Mesodermal cell (in vitro differentiated cells): ENCODE measurements around the gene ATF2.

Experiments used
- H3K27ac ChIP-seq: 2 replicates; pipeline ENCODE4 v1.7.0; 2013; ENCODE audit warnings: mild to moderate bottlenecking, low read depth, low read length, moderate library complexity; ENCODE audit not compliant: severe bottlenecking
- H3K36me3 ChIP-seq: 2 replicates; pipeline ENCODE4 v1.7.1; 2013; ENCODE audit warnings: mild to moderate bottlenecking, low read length, moderate library complexity; ENCODE audit not compliant: control insufficient read depth, insufficient read depth
- H3K4me1 ChIP-seq: one replicate; pipeline ENCODE4 v1.7.1; 2013; ENCODE audit warnings: mild to moderate bottlenecking, low read length; ENCODE audit not compliant: insufficient read depth, control insufficient read depth, poor library complexity, severe bottlenecking
- H3K4me3 ChIP-seq: 2 replicates; pipeline ENCODE4 v1.7.0; 2013; ENCODE audit warnings: low read length, control low read depth, mild to moderate bottlenecking; ENCODE audit not compliant: insufficient read depth, poor library complexity, severe bottlenecking; ENCODE audit errors: extremely low read depth
- H3K9me3 ChIP-seq: 2 replicates; pipeline ENCODE4 v1.7.1; 2013; ENCODE audit warnings: mild to moderate bottlenecking, low read length, moderate library complexity; ENCODE audit not compliant: control insufficient read depth
- WGBS, 2 experiments: methylation state at CpG; one replicate each; pipeline ENCODE4 v1.1.5; 2013; ENCODE audit warnings: missing lambda C conversion rate in 2 of 2; ENCODE audit not compliant: insufficient coverage in 2 of 2; 5-methylcytosine and 5-hydroxymethylcytosine counted together

ATF2 gene

DNA sequence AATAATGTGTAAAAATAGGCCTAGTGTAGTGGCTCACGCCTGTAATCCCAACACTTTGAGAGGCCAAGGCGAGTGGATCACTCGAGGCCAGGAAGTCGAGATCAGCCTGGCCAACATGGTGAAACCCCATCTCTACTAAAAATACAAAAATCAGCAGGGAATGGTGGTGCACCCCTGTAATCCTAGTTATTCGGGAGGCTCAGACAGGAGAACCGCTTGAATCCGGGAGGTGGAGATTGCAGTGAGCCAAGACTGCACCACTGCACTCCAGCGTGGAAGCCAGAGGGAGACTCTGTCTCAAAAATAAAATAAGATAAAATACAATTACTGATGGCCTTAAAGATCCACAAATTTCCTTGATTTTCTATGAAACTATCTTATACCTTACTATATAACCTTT, 3.8 kb downstream of the ATF2 start:
- H3K4me3 ChIP-seq = no peak overlapping the region
- H3K4me1 ChIP-seq = no peaks in the 10 kb centered on the region
- no peaks in the 10 kb centered on the region for H3K9me3 ChIP-seq
- 96 to 100% methylated on average over 4 of the region's 8 CpGs for WGBS, 2 experiments
- H3K36me3 ChIP-seq = peaks cover 16% of the 10 kb centered on the region
- no peak overlapping the region for H3K27ac ChIP-seq

- Histone ChIP-seq H3K4me3 (no peak overlapping the region), H3K36me3 (peaks cover 26% of the 10 kb centered on the region), H3K4me1 (no peaks in the 10 kb centered on the region), H3K27ac (no peak overlapping the region), H3K9me3 (no peaks in the 10 kb centered on the region)
- 95 to 100% methylated on average over 2 to 3 of the region's 4 CpGs for WGBS, 2 experiments
These were observed 9.1 kb downstream of the ATF2 start for GRCh38 chr2:175158894-175159293.

- no peaks in the 10 kb centered on the region for H3K9me3 ChIP-seq
- H3K4me3 ChIP-seq = no peak overlapping the region
- H3K36me3 ChIP-seq = peaks cover 24% of the 10 kb centered on the region
- WGBS, 2 experiments = 100% methylated on average over 4 of the region's 5 CpGs
- peaks cover 4% of the 10 kb centered on the region for H3K4me1 ChIP-seq
- H3K27ac ChIP-seq = no peak overlapping the region
These were observed 11.5 kb downstream of the ATF2 start for GRCh38 chr2:175156534-175156933.

DNA sequence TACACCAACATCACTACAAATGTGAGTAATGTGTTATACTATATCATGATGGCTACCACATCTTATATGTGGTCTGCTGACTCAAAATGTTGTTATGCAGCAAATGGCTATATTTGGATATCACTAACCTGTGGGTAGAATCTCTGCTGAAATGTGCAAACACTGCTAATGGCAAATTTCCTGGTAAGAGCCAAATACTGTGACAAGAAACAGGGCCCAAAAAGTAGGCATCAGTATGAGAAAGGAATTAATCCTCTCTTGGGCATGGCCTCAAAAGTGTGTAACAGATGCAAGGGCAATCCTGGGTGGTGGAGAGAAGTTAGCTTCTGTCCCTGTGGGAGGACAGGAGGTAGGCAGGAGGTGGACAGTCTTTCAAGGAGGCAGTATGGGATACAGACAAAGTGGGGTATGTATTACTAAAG, 13.3 kb downstream of the ATF2 start:
- Histone ChIP-seq H3K27ac (no peak overlapping the region), H3K4me3 (no peak overlapping the region), H3K9me3 (no peaks in the 10 kb centered on the region), H3K4me1 (peaks cover 4% of the 10 kb centered on the region), H3K36me3 (peaks cover 38% of the 10 kb centered on the region)

- 100% methylated on average over 1 of the region's 2 CpGs; no CpG with 5 or more reads in 1 of the 2 experiments for WGBS, 2 experiments
- Histone ChIP-seq H3K4me3 (no peak overlapping the region), H3K4me1 (peaks cover 4% of the 10 kb centered on the region), H3K9me3 (no peaks in the 10 kb centered on the region), H3K36me3 (peaks cover 38% of the 10 kb centered on the region), H3K27ac (no peak overlapping the region)
These were observed 15.8 kb downstream of the ATF2 start for GRCh38 chr2:175152242-175152641.

- Histone ChIP-seq H3K4me3 (no peak overlapping the region), H3K36me3 (peaks cover 34% of the 10 kb centered on the region), H3K27ac (no peak overlapping the region), H3K9me3 (no peaks in the 10 kb centered on the region), H3K4me1 (peaks cover 4% of the 10 kb centered on the region)
- WGBS, 2 experiments = no CpG with 5 or more reads among the region's 1 CpG
These were observed 16.2 kb downstream of the ATF2 start for GRCh38 chr2:175151791-175152190.

DNA sequence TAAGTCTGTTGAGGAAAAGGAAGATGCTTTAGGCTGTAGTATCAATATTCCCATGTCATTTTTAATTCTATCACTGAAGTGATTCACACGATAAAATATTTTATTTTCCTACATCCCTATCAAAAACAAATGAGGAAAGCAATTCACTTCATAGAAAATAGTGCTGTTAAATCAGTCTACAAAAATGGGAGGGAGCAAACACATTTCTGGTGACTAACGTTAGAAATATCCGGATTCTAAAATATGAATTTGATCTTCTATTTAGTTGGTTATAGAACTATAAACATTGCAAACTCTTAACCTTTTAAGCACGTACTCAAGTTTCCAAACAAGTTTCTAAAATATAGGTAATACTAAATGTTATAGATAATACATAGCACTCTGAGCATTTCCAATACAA, 20.8 kb downstream of the ATF2 start:
- Histone ChIP-seq H3K36me3 (peaks cover 53% of the 10 kb centered on the region), H3K27ac (no peak overlapping the region)
- no CpG with 5 or more reads among the region's 4 CpGs for WGBS, 2 experiments

GRCh38 chr2:175143678-175144077, 24.3 kb downstream of the ATF2 start:
- H3K4me1 ChIP-seq = no peaks in the 10 kb centered on the region
- H3K9me3 ChIP-seq = no peaks in the 10 kb centered on the region
- WGBS, 2 experiments = 60 to 97% methylated on average over 1 to 2 of the region's 2 CpGs
- peaks cover 37% of the 10 kb centered on the region for H3K36me3 ChIP-seq
- no peak overlapping the region for H3K27ac ChIP-seq
- H3K4me3 ChIP-seq = no peak overlapping the region

More for the DNA sequence above, 20.8 kb downstream of the ATF2 start:
- H3K4me1 ChIP-seq = peaks cover 4% of the 10 kb centered on the region
- H3K4me3 ChIP-seq = no peak overlapping the region
- H3K9me3 ChIP-seq = no peaks in the 10 kb centered on the region

DNA sequence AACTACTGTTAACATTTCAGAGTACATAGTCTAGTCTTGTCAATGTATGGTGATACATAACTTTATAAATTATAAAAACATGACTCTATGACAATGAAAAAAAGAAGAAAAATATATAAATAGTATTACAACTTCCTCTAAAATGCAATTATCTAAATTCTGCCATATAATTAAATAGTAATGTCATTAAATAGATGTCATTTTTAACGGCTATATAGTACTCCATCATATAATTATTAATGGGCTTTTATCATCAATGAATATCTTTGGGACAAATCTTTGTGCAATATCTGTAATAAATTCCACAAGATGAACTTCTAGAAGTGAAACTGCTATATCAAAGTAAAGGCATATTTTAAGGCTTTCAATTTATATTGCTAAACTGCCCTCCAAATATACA, 24.8 kb downstream of the ATF2 start:
- H3K4me3 ChIP-seq = no peak overlapping the region
- H3K36me3 ChIP-seq = peaks cover 42% of the 10 kb centered on the region
- WGBS, 2 experiments = no CpG with 5 or more reads among the region's 1 CpG
- H3K9me3 ChIP-seq = no peaks in the 10 kb centered on the region
- H3K4me1 ChIP-seq = no peaks in the 10 kb centered on the region
- H3K27ac ChIP-seq = no peak overlapping the region

DNA sequence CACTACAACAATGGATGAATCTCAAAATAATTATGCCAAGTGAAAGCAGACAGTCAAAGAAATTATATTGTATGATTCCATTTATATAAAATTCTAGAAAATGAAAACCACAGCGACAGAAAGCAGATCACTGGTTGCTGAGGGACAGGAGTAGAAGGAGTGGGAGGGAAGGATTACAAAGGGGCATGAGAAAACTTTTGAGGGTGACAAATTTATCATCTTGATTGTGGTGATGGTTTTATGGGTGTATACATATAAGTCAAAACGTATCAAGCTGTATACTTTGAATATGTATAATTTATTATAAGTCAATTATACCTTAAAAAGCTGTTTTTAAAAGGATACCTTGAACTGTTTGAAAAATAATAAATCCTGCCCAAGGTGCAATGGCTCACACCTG, 27.7 kb downstream of the ATF2 start:
- no peaks in the 10 kb centered on the region for H3K4me1 ChIP-seq
- no peaks in the 10 kb centered on the region for H3K9me3 ChIP-seq
- no peak overlapping the region for H3K27ac ChIP-seq
- no peak overlapping the region for H3K4me3 ChIP-seq
- no CpG with 5 or more reads among the region's 2 CpGs for WGBS, 2 experiments
- H3K36me3 ChIP-seq = peaks cover 48% of the 10 kb centered on the region

DNA sequence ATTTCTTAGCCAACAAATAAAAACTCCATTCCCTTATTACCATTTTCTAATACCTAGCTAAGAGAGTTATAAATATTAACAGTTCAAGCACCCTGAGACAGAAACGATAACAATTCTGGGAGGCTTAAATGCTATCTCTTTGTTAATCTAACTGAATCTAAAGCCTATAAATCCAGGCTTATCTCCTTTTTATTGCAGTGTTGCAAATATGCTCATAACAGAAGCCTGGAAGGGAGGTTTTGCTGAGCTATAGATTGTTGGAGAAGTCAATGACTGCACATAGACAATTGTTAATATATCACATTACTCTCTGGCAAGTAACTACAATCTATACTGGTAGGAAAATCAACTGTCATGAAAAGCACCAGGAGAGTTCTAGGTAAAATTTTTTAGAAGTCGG, 30.2 kb downstream of the ATF2 start:
- H3K36me3 ChIP-seq = peaks cover 58% of the 10 kb centered on the region
- no peaks in the 10 kb centered on the region for H3K9me3 ChIP-seq
- no peak overlapping the region for H3K27ac ChIP-seq
- WGBS, 2 experiments = 100% methylated on average over 1 of the region's 2 CpGs; no CpG with 5 or more reads in 1 of the 2 experiments
- no peak overlapping the region for H3K4me3 ChIP-seq
- H3K4me1 ChIP-seq = no peaks in the 10 kb centered on the region
